K562 (cell line): ENCODE data around the gene IQCK. TPM values are rescaled to one million over a fixed set of nuclear protein-coding genes. Genes with fewer than 3 reads are reported as not detected.
A peak's percentile ranks its signal among the peaks of the same experiment; 100 is the strongest.

Source experiments
- ATAC-seq: fragments of 200-7000 bp; cut with Tn5 transposase; 3 replicates; pipeline ENCODE4 v1.9.1; 2020; ENCODE audit warnings: moderate library complexity
- BruUV-seq: library from RNA; stranded (reverse); fragments of 400-500 nt; replicated peaks from 2 replicates; lab custom pipeline; 2021; lab: Mats Ljungman, UMichigan
- CTCF ChIA-PET: fragments of 300-600 bp; formaldehyde crosslinking; extraction: SDS; loops from one replicate; lab custom pipeline; 2021; ENCODE audit warnings: low intra/inter-chr PET ratio; lab: Yijun Ruan, JAX
- POLR2A ChIA-PET: fragments of 300-600, 350-650 bp; sonication (Branson Sonifier 250); formaldehyde crosslinking; extraction: SDS; loops from one replicate; lab custom pipeline; 2021; ENCODE audit warnings: antibody characterized with exemption, inconsistent platforms; lab: Yijun Ruan, JAX
- DNase-seq, 4 experiments: peaks; one replicate each; pipeline versions ENCODE4 v3.0.0 to v3.0.0-alpha.2; 2011 to 2018; ENCODE audit warnings: low spot score in 3 of 4, mixed read lengths in 3 of 4; ENCODE audit errors: extremely low read depth in 1 of 4
- FAIRE-seq: peaks from 2 replicates; lab custom pipeline; 2011; peaks lifted over from hg19 to GRCh38; lab: Jason Lieb, UNC
- H2AFZ ChIP-seq: 2 replicates; pipeline ENCODE4 v1.6.0; 2011; ENCODE audit warnings: low read depth, low read length, control low read depth, inconsistent platforms
- H3K27ac ChIP-seq: fragments of 200-600 bp; 3 replicates; pipeline ENCODE4 v1.8.0; 2011; ENCODE audit warnings: low read depth, mild to moderate bottlenecking, control low read depth, inconsistent platforms, low read length, moderate library complexity, mixed read lengths; ENCODE audit errors: extremely low read depth
- H3K27me3 ChIP-seq, 2 experiments: fragments of 300-600 bp in 1 of 2; 2 replicates in 1 of 2; 3 replicates in 1 of 2; pipeline versions ENCODE4 v1.6.0 to v1.8.0; 2011; ENCODE audit warnings: inconsistent platforms in 2 of 2, low read length in 2 of 2, mild to moderate bottlenecking in 1 of 2, mixed read lengths in 1 of 2, moderate library complexity in 1 of 2; ENCODE audit not compliant: control insufficient read depth in 2 of 2, insufficient read depth in 2 of 2
- H3K36me3 ChIP-seq: fragments of 300-600 bp; 3 replicates; pipeline ENCODE4 v1.8.0; 2011; ENCODE audit warnings: mild to moderate bottlenecking, low read length, inconsistent platforms; ENCODE audit not compliant: control insufficient read depth, insufficient read depth
- H3K4me1 ChIP-seq, 2 experiments: fragments of 200-600 bp in 1 of 2; replicated peaks in 1 of 2; 2 replicates in 1 of 2; 3 replicates in 1 of 2; pipeline versions ENCODE4 v1.5.1 to v1.8.0; 2011; ENCODE audit warnings: inconsistent platforms in 2 of 2, low read length in 2 of 2, mild to moderate bottlenecking in 1 of 2, mixed read lengths in 1 of 2, moderate library complexity in 1 of 2; ENCODE audit not compliant: control insufficient read depth in 2 of 2, insufficient read depth in 2 of 2
- H3K4me2 ChIP-seq: 2 replicates; pipeline ENCODE4 v1.6.1; 2011; ENCODE audit warnings: low read length, control low read depth, inconsistent platforms, mixed read lengths; ENCODE audit not compliant: insufficient read depth
- H3K4me3 ChIP-seq: fragments of 200-600 bp; sonication (generic), shearing (Covaris generic); 2 replicates; pipeline ENCODE4 v1.5.1; 2016; ENCODE audit warnings: control low read depth, inconsistent platforms
- H3K79me2 ChIP-seq: fragments of 200-600 bp; 3 replicates; pipeline ENCODE4 v1.8.0; 2011; ENCODE audit warnings: low read length, inconsistent platforms; ENCODE audit not compliant: control insufficient read depth, insufficient read depth
- H3K9ac ChIP-seq, 2 experiments: 2 replicates each; pipeline versions ENCODE4 v1.6.0 to v1.6.1; 2011; ENCODE audit warnings: low read depth in 2 of 2, low read length in 2 of 2, control low read depth in 1 of 2, inconsistent platforms in 1 of 2, mild to moderate bottlenecking in 1 of 2, mixed read lengths in 1 of 2; ENCODE audit not compliant: insufficient read depth in 1 of 2
- H3K9me1 ChIP-seq: one replicate; pipeline ENCODE4 v1.6.0; 2011; ENCODE audit warnings: inconsistent platforms, mild to moderate bottlenecking, low read length, moderate library complexity; ENCODE audit not compliant: control insufficient read depth, insufficient read depth
- H3K9me3 ChIP-seq: replicated peaks from 2 replicates; pipeline ENCODE4 v1.5.1; 2011; ENCODE audit warnings: low read depth, low read length, inconsistent platforms; ENCODE audit not compliant: control insufficient read depth, insufficient read depth
- H4K20me1 ChIP-seq: replicated peaks from 2 replicates; pipeline ENCODE4 v1.6.1; 2011; ENCODE audit warnings: low read length, inconsistent platforms, mixed read lengths; ENCODE audit not compliant: control insufficient read depth, insufficient read depth
- CBX2 ChIP-seq: fragments of 200-600 bp; sonication (generic); IDR thresholded peaks from one replicate; pipeline ENCODE4 v1.6.1; 2012; ENCODE audit warnings: mild to moderate bottlenecking, low read length, inconsistent platforms; ENCODE audit not compliant: insufficient read depth, poor library complexity, severe bottlenecking
- DPF2 ChIP-seq: fragments of 450-650 bp; IDR thresholded peaks from 2 replicates; pipeline ENCODE4 v1.6.1; 2016
- HEY1 ChIP-seq: fragments of 250-450 bp; sonication (Bioruptor Pico); IDR thresholded peaks from 2 replicates; pipeline ENCODE4 v1.5.0; 2020; ENCODE audit warnings: mild to moderate bottlenecking, moderate library complexity, borderline replicate concordance
- KHSRP ChIP-seq: fragments of 450-650 bp; IDR thresholded peaks from 2 replicates; pipeline ENCODE4 v1.6.1; 2017
- LCOR ChIP-seq: sonication (generic); formaldehyde crosslinking; IDR thresholded peaks from 2 replicates; pipeline ENCODE4 v1.8.0; 2022; ENCODE audit warnings: mild to moderate bottlenecking, missing genetic modification reagents
- PBX2 ChIP-seq, 2 experiments: IDR thresholded peaks in 1 of 2; conservative IDR thresholded peaks in 1 of 2; 2 replicates each; pipeline ENCODE4 v1.6.1; 2016; ENCODE audit warnings: low read depth in 2 of 2, mild to moderate bottlenecking in 1 of 2, missing compliant biosample characterization in 1 of 2, missing genetic modification characterization in 1 of 2, moderate library complexity in 1 of 2
- TCF3 ChIP-seq: sonication (generic); formaldehyde crosslinking; IDR thresholded peaks from 2 replicates; pipeline ENCODE4 v1.4.0; 2020; ENCODE audit warnings: mild to moderate bottlenecking, missing genetic modification reagents
- TEAD4 ChIP-seq, 2 experiments: sonication (generic) in 1 of 2; formaldehyde crosslinking in 1 of 2; IDR thresholded peaks; 2 replicates each; pipeline versions ENCODE4 v1.6.1 to v1.8.0; 2012 to 2022; ENCODE audit warnings: borderline replicate concordance in 1 of 2, inconsistent platforms in 1 of 2, low read length in 1 of 2, mild to moderate bottlenecking in 1 of 2, missing genetic modification reagents in 1 of 2
- ZBTB17 ChIP-seq: fragments of 450-650 bp; formaldehyde crosslinking; IDR thresholded peaks from 2 replicates; pipeline ENCODE4 v1.4.0; 2020; ENCODE audit warnings: mild to moderate bottlenecking
- ZBTB5 ChIP-seq: fragments of 450-650 bp; IDR thresholded peaks from 2 replicates; pipeline ENCODE4 v1.6.1; 2017; ENCODE audit warnings: antibody characterized with exemption
- WGBS: fragments of 100-300 bp; shearing (Covaris generic); methylation state at CpG from one replicate; pipeline ENCODE4 v1.1.6; 2016; ENCODE audit warnings: low coverage, mixed read lengths; ENCODE audit not compliant: insufficient coverage; ENCODE audit errors: missing lambda C conversion rate; 5-methylcytosine and 5-hydroxymethylcytosine counted together
- in situ Hi-C: fragments of 300-500 bp; cut with MboI; formaldehyde crosslinking; loops from 4 replicates; pipeline ENCODE4 v1.15.0; 2018; ENCODE audit warnings: inconsistent platforms, mixed read lengths
- intact Hi-C: fragments of 100-400 bp; cut with micrococcal nuclease; formaldehyde crosslinking; loops from 2 replicates; pipeline ENCODE4 v1.14.2; 2022
- polyA plus RNA-seq, 8 experiments: library from polyadenylated mRNA; depleted of rRNA in 4 of 8; stranded (reverse) in 5 of 8; unstranded in 3 of 8; fragments of >200 nt; fragmentation: Nextera tagmentation in 2 of 8; fragmentation: Illumina TruSeq in 1 of 8; extraction: Ambion mirVana in 2 of 8; extraction: Trizol in 1 of 8; gene quantifications; 2 replicates each; pipeline versions ENCODE4 v1.2.1 to v1.2.3, GENCODE V29; 2011 to 2014; ENCODE audit warnings: inconsistent platforms in 1 of 8, missing spikeins in 1 of 8
- total RNA-seq, 7 experiments: library from RNA; depleted of rRNA in 6 of 7; stranded (reverse); fragments of >200 nt in 6 of 7; fragmentation: Illumina TruSeq in 2 of 7; extraction: Trizol in 2 of 7; gene quantifications; 2 replicates each; pipeline versions ENCODE4 v1.2.1 to v1.2.3, GENCODE V29; 2011 to 2021; ENCODE audit warnings: low replicate concordance in 1 of 7

Gene IQCK
- total and polyA plus RNA-seq, 9 of the 15 experiments (the other 6 are each of a cell fraction or from before 2014, with no cell fraction given), result 5.2 to 12.2 (median 7.3) TPM

DNA sequence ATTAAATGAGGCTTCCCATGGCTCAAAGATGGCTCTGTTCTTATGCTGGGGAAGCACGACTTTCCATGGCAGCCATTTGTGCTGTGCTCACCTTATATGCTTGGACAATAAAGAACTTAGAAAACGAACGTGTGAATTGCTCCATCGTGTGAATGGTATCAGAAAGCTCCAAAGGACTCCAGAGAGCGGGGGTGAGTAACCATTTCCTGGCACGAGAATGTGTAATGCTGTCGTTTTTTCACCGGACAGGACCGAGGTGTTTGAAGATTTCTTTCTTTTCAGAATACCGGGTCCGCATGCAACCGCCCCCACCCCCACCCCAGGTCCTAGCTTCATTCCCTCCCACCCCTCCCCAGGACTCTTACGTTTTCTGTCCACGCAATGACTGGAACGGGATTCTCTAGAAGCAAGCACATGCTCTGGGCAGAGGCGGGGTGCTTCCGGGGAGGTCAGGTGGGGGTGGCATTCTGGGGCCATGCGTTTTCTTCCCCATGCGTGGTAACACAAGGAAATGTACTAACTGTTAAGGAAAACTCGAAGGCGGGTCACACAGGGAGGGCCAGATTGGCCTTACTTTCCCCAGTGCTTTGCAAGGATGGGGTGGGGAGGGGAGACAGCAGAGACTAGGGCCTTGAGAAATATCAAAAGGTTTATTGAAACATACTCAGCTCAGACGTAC is 140.4 kb downstream of the IQCK start:
- no peaks in the 10 kb centered on the region for H3K9me3 ChIP-seq
- H4K20me1 ChIP-seq, result no peaks in the 10 kb centered on the region
- ATAC-seq (no peak), FAIRE-seq (no peak), DNase-seq (no peak)
- H3K9me1 ChIP-seq, result no peaks in the 10 kb centered on the region
- peaks cover 6 to 14% of the 10 kb centered on the region in 2 experiments; a peak in 3 of 5 replicates for H3K27me3 ChIP-seq
- H3K27ac ChIP-seq, result no peak overlapping the region
- no peak overlapping the region for H3K4me3 ChIP-seq
- in situ Hi-C loops, result no loop called here
- 28% methylated on average over 14 of the region's 22 CpGs for WGBS
- H2AFZ ChIP-seq, result peak overlapping the region; percentile 38; the same call in 1 of the 2 replicates
- H3K4me1 ChIP-seq, result no peaks in the 10 kb centered on the region
- BruUV-seq, result no TSS peak
- no peaks in the 10 kb centered on the region for H3K36me3 ChIP-seq
- H3K79me2 ChIP-seq, result no peaks in the 10 kb centered on the region
- H3K4me2 ChIP-seq, result no peak overlapping the region
- no peak overlapping the region for H3K9ac ChIP-seq
- POLR2A ChIA-PET, result interaction anchor here (0.6 to 1.6 kb wide), 2 partner anchors 8 to 283 kb away, joined by 3 to 4 read pairs; no protein-coding TSS in a partner anchor
- no peak for TF ChIP-seq HEY1
- CTCF ChIA-PET, result no interaction called here
- intact Hi-C loops, result no loop called here

DNA sequence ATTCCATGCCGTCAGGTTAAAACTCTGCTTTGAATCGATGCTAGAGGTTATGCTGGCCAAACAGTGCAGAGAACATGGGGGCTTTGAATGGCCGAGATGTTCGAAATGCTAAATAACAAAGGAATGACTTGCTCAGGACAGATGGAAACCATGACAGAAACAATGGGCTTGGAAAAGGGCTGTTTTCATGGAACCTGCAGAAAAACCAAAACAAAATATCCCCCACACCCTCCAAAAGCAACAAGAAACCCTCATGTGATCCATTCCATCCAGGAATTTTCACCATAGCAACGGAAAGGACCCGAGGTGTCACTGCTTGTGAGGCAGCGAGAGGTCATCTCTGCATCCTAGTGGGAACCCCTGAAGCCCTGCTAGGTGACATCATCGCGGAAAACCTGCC is 141.1 kb downstream of the IQCK start:
- H3K27ac ChIP-seq, result no peak overlapping the region
- TF ChIP-seq LCOR (CRISPR knock-in tag) (no peak), ZBTB17 (CRISPR knock-in tag) (no peak), ZBTB5 (no peak), PBX2 (CRISPR knock-in tag; IDR thresholded peaks at IDR 0.05; ENCODE audit: low read depth) (no peak), PBX2 (tag; conservative IDR thresholded peaks at IDR 0.05; ENCODE audit: low read depth) (no peak), TCF3 (no peak), TEAD4 (IDR thresholded peaks at IDR 0.05; ENCODE audit: low read length) (no peak), TEAD4 (CRISPR knock-in tag; IDR thresholded peaks at IDR 0.05; ENCODE audit: borderline replicate concordance) (no peak), CBX2 (no peak), DPF2 (no peak), KHSRP (no peak)

More for the DNA sequence above, 141.1 kb downstream of the IQCK start:
- BruUV-seq, result no TSS peak
- no peak overlapping the region for H3K4me2 ChIP-seq
- POLR2A ChIA-PET, result no interaction called here
- no peak overlapping the region for H3K4me3 ChIP-seq
- intact Hi-C loops, result no loop called here
- no peaks in the 10 kb centered on the region for H3K9me1 ChIP-seq
- peaks cover 6 to 14% of the 10 kb centered on the region in 2 experiments; a peak in 3 of 5 replicates for H3K27me3 ChIP-seq
- in situ Hi-C loops, result no loop called here
- H3K79me2 ChIP-seq, result no peaks in the 10 kb centered on the region
- FAIRE-seq (no peak), DNase-seq (no peak), ATAC-seq (no peak)
- H3K4me1 ChIP-seq, result no peaks in the 10 kb centered on the region
- no peaks in the 10 kb centered on the region for H3K9me3 ChIP-seq
- H3K36me3 ChIP-seq, result no peaks in the 10 kb centered on the region
- CTCF ChIA-PET, result no interaction called here
- no peak overlapping the region for H3K9ac ChIP-seq
- H4K20me1 ChIP-seq, result no peaks in the 10 kb centered on the region
- H2AFZ ChIP-seq, result no peak overlapping the region
- 36% methylated on average over 9 of the region's 9 CpGs for WGBS
